HepG2 (cell line): ENCODE data around the gene HCRT.

Source experiments
- GTF2F1 ChIP-seq: fragments of 150-350 bp; IDR thresholded peaks from 2 replicates; pipeline ENCODE4 v1.6.1; 2014; ENCODE audit warnings: low read length
- MAX ChIP-seq: IDR thresholded peaks from 2 replicates; pipeline ENCODE4 v1.6.1; 2012; ENCODE audit warnings: inconsistent platforms
- POLR2A ChIP-seq, 2 experiments: IDR thresholded peaks; 2 replicates each; pipeline ENCODE4 v1.6.1; 2011; ENCODE audit warnings: low read depth in 2 of 2, low read length in 2 of 2, mild to moderate bottlenecking in 1 of 2, moderate library complexity in 1 of 2; ENCODE audit not compliant: insufficient read depth in 1 of 2
- RNF2 ChIP-seq: fragments of 450-650 bp; conservative IDR thresholded peaks from 2 replicates; pipeline ENCODE4 v1.6.1; 2016; ENCODE audit warnings: low read depth
- ZNF556 ChIP-seq: sonication (generic); formaldehyde crosslinking; IDR thresholded peaks from 2 replicates; pipeline ENCODE4 v1.4.0; 2020; ENCODE audit warnings: mild to moderate bottlenecking, missing genetic modification reagents, borderline replicate concordance

GRCh38 chr17:42136654-42137051, 48.6 kb downstream of the HCRT start:
- TF ChIP-seq ZNF556 (CRISPR knock-in tag) (no peak), RNF2 (no peak), MAX (no peak), POLR2A (IDR thresholded peaks at IDR 0.05; ENCODE audit: insufficient read depth in 1 of 2, low read depth in 2 of 2, low read length in 2 of 2) (no peak), GTF2F1 (no peak)
